Activated B cell treated with CpG ODN at 0.5 μM for 24 hours (primary cell): ENCODE results near the gene ZNF320. TPM values are rescaled to one million over a fixed set of nuclear protein-coding genes. Genes with fewer than 3 reads are reported as not detected.
"Not testable (repeated sequence)": the region's sequence is repeated elsewhere in the genome, so short reads cannot be mapped to it uniquely, and the experiment has no call there.

Experiments
- ATAC-seq: fragments of 200-7000 bp; cut with Tn5 transposase; one replicate; pipeline ENCODE4 v1.10.0; 2021; ENCODE audit warnings: low read depth, mild to moderate bottlenecking, moderate library complexity
- CTCF ChIA-PET: fragments of 350-600 bp; sonication (Branson Sonifier 250); formaldehyde crosslinking; loops from one replicate; lab custom pipeline; 2021; ENCODE audit warnings: antibody characterized with exemption; lab: Charles Lee
- POLR2A ChIA-PET: fragments of 350-600 bp; sonication (Branson Sonifier 250); formaldehyde crosslinking; loops from one replicate; lab custom pipeline; 2021; ENCODE audit warnings: antibody characterized with exemption; lab: Charles Lee
- DNase-seq: peaks from one replicate; pipeline ENCODE4 v3.0.0; 2022
- H3K27ac Mint-ChIP-seq: one replicate; pipeline ENCODE4 v1.8.0; 2020; ENCODE audit warnings: mixed read lengths
- H3K27me3 Mint-ChIP-seq: one replicate; pipeline ENCODE4 v1.8.0; 2021; ENCODE audit warnings: mixed read lengths
- H3K36me3 Mint-ChIP-seq: one replicate; pipeline ENCODE4 v1.8.0; 2021; ENCODE audit warnings: low read depth, mixed read lengths
- H3K4me1 Mint-ChIP-seq: one replicate; pipeline ENCODE4 v1.8.0; 2021; ENCODE audit warnings: mixed read lengths
- H3K4me3 Mint-ChIP-seq: one replicate; pipeline ENCODE4 v1.8.0; 2020; ENCODE audit warnings: mild to moderate bottlenecking, mixed read lengths
- H3K9me3 Mint-ChIP-seq: one replicate; pipeline ENCODE4 v1.8.0; 2020; ENCODE audit warnings: mixed read lengths
- intact Hi-C: fragments of 100-400 bp; cut with micrococcal nuclease; formaldehyde crosslinking; loops from one replicate; pipeline ENCODE4 v1.15.1; 2024
- total RNA-seq: library from RNA; stranded (reverse); gene quantifications from 2 replicates; pipeline ENCODE4 v1.2.3, GENCODE V29; 2022
- TF ChIP-seq, protein P1 (sequence below): fragments of 200-600 bp; IDR thresholded peaks from one replicate; pipeline ENCODE4 v1.8.0; 2022; ENCODE audit warnings: antibody characterized with exemption, mild to moderate bottlenecking

Gene ZNF320
- total RNA-seq, 1 donor from 2014 or later = 24.0 TPM

DNA sequence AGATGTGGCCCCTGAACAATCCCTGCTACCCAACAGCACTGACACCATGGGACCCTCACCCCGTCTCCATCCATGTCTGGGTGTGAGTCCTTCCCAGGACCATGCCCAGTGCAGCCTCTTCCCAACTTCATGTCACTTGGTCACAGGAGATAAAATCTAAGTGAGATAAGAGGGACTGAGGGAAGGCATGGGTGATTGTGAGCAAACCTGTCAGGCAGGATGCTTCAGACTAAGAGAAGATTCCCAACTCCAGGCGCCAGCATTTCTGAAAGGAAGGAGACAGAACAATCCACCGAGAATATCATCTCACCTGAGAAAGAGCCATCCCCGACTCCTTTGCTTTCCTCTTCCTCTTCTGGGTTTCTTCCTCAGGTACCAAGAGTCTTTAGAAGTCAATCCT, 7.5 kb downstream of the ZNF320 start:
- CTCF ChIA-PET = no interaction called here
- TF ChIP-seq, protein P1, sequence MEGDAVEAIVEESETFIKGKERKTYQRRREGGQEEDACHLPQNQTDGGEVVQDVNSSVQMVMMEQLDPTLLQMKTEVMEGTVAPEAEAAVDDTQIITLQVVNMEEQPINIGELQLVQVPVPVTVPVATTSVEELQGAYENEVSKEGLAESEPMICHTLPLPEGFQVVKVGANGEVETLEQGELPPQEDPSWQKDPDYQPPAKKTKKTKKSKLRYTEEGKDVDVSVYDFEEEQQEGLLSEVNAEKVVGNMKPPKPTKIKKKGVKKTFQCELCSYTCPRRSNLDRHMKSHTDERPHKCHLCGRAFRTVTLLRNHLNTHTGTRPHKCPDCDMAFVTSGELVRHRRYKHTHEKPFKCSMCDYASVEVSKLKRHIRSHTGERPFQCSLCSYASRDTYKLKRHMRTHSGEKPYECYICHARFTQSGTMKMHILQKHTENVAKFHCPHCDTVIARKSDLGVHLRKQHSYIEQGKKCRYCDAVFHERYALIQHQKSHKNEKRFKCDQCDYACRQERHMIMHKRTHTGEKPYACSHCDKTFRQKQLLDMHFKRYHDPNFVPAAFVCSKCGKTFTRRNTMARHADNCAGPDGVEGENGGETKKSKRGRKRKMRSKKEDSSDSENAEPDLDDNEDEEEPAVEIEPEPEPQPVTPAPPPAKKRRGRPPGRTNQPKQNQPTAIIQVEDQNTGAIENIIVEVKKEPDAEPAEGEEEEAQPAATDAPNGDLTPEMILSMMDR = no peak
- POLR2A ChIA-PET = no interaction called here
- Mint-ChIP-seq H3K27me3 (no peaks in the 10 kb centered on the region), H3K4me3 (no peak overlapping the region), H3K9me3 (no peaks in the 10 kb centered on the region), H3K4me1 (peaks cover 1% of the 10 kb centered on the region), H3K36me3 (peaks cover 82% of the 10 kb centered on the region), H3K27ac (no peak overlapping the region)
- intact Hi-C loops = no loop called here
- ATAC-seq (no peak), DNase-seq (no peak)

- POLR2A ChIA-PET = no interaction called here
- intact Hi-C loops = no loop called here
- no peak overlapping the region for H3K27ac Mint-ChIP-seq
- no peaks in the 10 kb centered on the region for H3K27me3 Mint-ChIP-seq
- H3K9me3 Mint-ChIP-seq = peaks cover 1% of the 10 kb centered on the region
- TF ChIP-seq, protein P1 = no peak
- peaks cover 1% of the 10 kb centered on the region for H3K4me1 Mint-ChIP-seq
- H3K4me3 Mint-ChIP-seq = no peak overlapping the region
- peaks cover 86% of the 10 kb centered on the region for H3K36me3 Mint-ChIP-seq
- ATAC-seq (no peak), DNase-seq (no peak)
- CTCF ChIA-PET = no interaction called here
Observed at GRCh38 chr19:52889076-52889475, 8.4 kb downstream of the ZNF320 start.

GRCh38 chr19:52880895-52881389, 16.5 kb downstream of the ZNF320 start:
- ChIA-PET POLR2A (no interaction called here), CTCF (no interaction called here)
- H3K27ac Mint-ChIP-seq = no peak overlapping the region
- intact Hi-C loops = no loop called here
- TF ChIP-seq, protein P1 = no peak
- peaks cover 77% of the 10 kb centered on the region for H3K36me3 Mint-ChIP-seq
- no peaks in the 10 kb centered on the region for H3K4me1 Mint-ChIP-seq
- H3K27me3 Mint-ChIP-seq = no peaks in the 10 kb centered on the region
- peaks cover 45% of the 10 kb centered on the region for H3K9me3 Mint-ChIP-seq
- no peak overlapping the region for H3K4me3 Mint-ChIP-seq
- ATAC-seq (no peak), DNase-seq (no peak)

GRCh38 chr19:52872996-52873395, 24.4 kb downstream of the ZNF320 start:
- intact Hi-C loops, H3K4me3 Mint-ChIP-seq, POLR2A ChIA-PET, H3K27ac Mint-ChIP-seq, H3K4me1 Mint-ChIP-seq, ATAC-seq, DNase-seq, H3K27me3 Mint-ChIP-seq, CTCF ChIA-PET: not testable (repeated sequence)
- H3K36me3 Mint-ChIP-seq = peaks cover 12% of the 10 kb centered on the region
- peaks cover 13% of the 10 kb centered on the region for H3K9me3 Mint-ChIP-seq

GRCh38 chr19:52871466-52871865, 26.0 kb downstream of the ZNF320 start:
- H3K9me3 Mint-ChIP-seq = peaks cover 5% of the 10 kb centered on the region
- TF ChIP-seq, protein P1 = no peak
- H3K36me3 Mint-ChIP-seq = peaks cover 5% of the 10 kb centered on the region
- CTCF ChIA-PET = no interaction called here
- H3K4me1 Mint-ChIP-seq = no peaks in the 10 kb centered on the region
- DNase-seq (no peak), ATAC-seq (no peak)
- H3K27ac Mint-ChIP-seq = no peak overlapping the region
- no peak overlapping the region for H3K4me3 Mint-ChIP-seq
- intact Hi-C loops = no loop called here
- POLR2A ChIA-PET = no interaction called here
- H3K27me3 Mint-ChIP-seq = no peaks in the 10 kb centered on the region

GRCh38 chr19:52868031-52868430, 29.4 kb downstream of the ZNF320 start:
- H3K4me1 Mint-ChIP-seq, H3K27me3 Mint-ChIP-seq, H3K9me3 Mint-ChIP-seq, H3K27ac Mint-ChIP-seq, ATAC-seq, H3K36me3 Mint-ChIP-seq, POLR2A ChIA-PET, DNase-seq, H3K4me3 Mint-ChIP-seq, intact Hi-C loops, CTCF ChIA-PET: not testable (repeated sequence)

GRCh38 chr19:52857378-52858191, 39.9 kb downstream of the ZNF320 start, which contains the start of gene ZNF468:
ZNF468 (minus strand) TSS chr19:52857619; CDS start chr19:52854272, 3,347 bp downstream.
- Mint-ChIP-seq H3K4me3 (peak within 1 kb of the TSS; percentile 95), H3K4me1 (peaks cover 22% of the 10 kb centered on the region), H3K27ac (peak within 1 kb of the TSS; percentile 91), H3K36me3 (peaks cover 27% of the 10 kb centered on the region)
- CTCF ChIA-PET, H3K9me3 Mint-ChIP-seq, H3K27me3 Mint-ChIP-seq: not testable (repeated sequence)
- POLR2A ChIA-PET = interaction anchor here (0.6 to 2.4 kb wide), 5 partner anchors 36 to 86 kb away, joined by 3 to 9 read pairs (median 4); no protein-coding TSS in a partner anchor
- peak; percentile 70 for DNase-seq
- intact Hi-C loops = loop anchor here (1.0 to 5.0 kb wide), 4 partner anchors 39 to 245 kb away; partner anchors contain the start of genes ZNF160, ZNF320 and ZNF816
- peak; percentile 99 for ATAC-seq
